Coronary artery (tissue), 2 donors: ENCODE results near the gene HTRA1.

ENCODE experiments used
- DNase-seq: peaks from one replicate; pipeline ENCODE4 v3.0.0-alpha.2; 2017; ENCODE audit warnings: low spot score
- H3K27ac ChIP-seq, 2 donors: fragments of 200-600 bp; sonication (generic); one replicate each; pipeline ENCODE4 v1.5.1; 2016 to 2019
- H3K4me3 ChIP-seq: fragments of 200-600 bp; sonication (generic); 2 replicates; pipeline ENCODE4 v1.5.1; 2016; ENCODE audit warnings: mild to moderate bottlenecking, moderate library complexity
- TF ChIP-seq, protein P1 (sequence below): fragments of 200-600 bp; sonication (generic); IDR thresholded peaks from one replicate; pipeline ENCODE4 v1.5.1; 2019; ENCODE audit warnings: antibody characterized with exemption

The HTRA1 gene

DNA sequence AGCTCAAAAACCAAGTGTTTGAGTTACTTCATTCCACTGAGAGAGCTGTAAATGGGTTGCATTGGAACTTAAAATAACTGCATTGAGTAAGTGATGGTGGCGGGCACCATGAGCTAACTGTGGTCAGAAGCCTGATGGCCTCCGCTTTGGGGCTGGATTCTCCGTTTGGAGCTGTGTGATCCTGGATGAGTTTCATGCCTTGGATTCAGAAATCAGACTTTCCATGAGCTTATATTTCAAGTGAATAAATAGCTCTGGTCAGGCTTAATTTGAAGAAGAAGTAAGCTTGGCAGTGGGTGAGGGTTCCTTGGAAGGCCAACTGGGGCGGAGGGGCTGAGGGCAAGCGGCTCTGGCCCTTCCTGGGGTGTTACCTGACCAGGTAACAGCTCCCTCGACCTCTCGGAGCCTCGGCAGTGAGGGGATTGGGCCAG, 5.6 kb downstream of the HTRA1 start:
- Histone ChIP-seq H3K4me3 (no peak overlapping the region), H3K27ac (no peak overlapping the region)
- DNase-seq = no peak
- TF ChIP-seq, protein P1, sequence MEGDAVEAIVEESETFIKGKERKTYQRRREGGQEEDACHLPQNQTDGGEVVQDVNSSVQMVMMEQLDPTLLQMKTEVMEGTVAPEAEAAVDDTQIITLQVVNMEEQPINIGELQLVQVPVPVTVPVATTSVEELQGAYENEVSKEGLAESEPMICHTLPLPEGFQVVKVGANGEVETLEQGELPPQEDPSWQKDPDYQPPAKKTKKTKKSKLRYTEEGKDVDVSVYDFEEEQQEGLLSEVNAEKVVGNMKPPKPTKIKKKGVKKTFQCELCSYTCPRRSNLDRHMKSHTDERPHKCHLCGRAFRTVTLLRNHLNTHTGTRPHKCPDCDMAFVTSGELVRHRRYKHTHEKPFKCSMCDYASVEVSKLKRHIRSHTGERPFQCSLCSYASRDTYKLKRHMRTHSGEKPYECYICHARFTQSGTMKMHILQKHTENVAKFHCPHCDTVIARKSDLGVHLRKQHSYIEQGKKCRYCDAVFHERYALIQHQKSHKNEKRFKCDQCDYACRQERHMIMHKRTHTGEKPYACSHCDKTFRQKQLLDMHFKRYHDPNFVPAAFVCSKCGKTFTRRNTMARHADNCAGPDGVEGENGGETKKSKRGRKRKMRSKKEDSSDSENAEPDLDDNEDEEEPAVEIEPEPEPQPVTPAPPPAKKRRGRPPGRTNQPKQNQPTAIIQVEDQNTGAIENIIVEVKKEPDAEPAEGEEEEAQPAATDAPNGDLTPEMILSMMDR = no peak

DNA sequence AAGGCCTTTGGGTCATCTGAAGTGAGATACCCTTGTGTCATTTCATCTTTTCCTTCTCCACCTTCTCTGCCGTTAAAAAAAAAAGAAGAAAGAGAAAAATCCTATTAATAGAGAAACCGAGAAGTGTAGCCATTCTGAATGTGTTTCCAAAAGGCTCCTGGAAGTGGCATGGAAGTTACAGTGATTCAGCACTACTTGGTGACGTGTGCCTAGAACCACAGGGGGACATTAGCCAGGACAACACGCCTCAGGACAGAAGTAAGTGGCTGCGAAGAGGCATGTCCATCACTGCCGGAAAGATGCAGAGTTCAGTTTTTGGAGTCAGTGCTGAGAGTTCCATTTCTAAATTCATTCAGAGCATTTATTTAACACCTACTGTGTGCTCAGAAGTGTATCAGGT, 6.3 kb downstream of the HTRA1 start:
- H3K4me3 ChIP-seq = no peak overlapping the region
- no peak for DNase-seq
- TF ChIP-seq, protein P1 = no peak
- no peak overlapping the region for H3K27ac ChIP-seq

DNA sequence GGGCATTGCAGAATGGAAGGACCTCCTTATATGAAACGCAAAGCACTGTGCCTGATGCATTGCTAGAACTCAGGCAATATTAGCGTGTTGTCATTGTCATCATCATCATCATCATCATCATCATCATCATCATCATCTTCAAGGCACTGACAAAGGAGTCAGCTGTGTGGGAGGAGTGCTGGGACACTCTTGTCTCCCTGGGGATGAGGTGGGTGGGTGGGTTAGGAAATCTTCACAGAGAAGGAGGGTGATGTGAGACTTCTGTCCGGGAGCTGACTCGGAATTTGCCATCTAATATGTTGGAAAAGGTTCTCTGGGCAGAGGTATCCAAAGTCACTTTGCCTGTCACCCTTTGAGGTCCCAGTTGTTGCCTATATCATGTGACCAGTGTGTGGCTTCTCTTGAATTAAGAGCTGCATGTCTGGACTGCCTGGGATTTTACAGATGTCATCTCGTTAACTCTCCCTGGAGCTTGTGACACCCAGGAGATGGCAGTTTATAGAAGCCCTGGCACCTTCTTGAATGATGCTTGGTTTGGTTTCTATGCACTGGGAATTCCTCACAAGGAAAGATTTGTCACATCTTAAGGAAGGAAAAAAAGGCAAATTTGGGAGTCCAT, 7.1 kb downstream of the HTRA1 start:
- DNase-seq = no peak
- H3K27ac ChIP-seq = peak overlapping the region in 1 of 2 donors; percentile 57
- TF ChIP-seq, protein P1 = no peak
- no peak overlapping the region for H3K4me3 ChIP-seq

DNA sequence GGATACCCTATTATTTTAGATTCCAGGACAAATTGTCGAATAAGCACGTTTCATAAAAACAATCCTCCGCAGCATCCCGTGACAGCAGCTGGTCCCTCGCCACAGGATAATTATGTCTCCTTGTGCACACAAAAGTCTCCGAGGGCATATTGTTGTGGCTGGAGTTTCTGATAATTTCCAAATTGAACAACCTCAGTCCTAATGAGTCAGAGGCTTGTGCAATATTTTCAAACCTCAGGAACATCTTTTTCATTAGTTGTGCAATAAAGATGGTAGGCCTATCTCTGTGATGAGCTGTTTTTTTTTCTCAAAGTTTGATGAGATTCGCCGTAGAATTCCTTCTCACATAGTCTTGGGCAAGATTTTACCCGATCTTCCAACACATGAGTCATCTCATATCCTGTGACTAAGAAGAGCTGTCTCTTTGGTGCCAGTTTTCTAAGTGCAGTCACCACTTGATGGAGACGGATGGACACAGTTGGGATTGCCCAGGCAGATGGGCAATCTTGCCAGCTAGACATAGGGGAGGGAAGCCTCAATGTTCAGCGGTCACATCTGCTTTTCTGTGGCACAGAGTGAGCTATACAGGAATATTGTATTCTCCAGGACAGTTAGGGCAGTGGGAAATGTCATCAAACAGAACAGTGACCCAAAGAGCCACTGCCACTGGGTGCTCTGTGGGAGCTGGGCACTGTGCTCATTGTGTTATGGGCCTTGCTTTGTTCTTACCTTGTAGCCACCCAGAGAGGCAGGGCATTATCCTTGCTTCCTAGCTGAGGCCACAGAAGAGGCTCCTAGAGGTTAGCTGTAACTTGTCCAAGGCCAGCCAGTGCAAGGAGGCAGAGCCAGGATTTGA, 7.8 kb downstream of the HTRA1 start:
- Histone ChIP-seq H3K4me3 (no peak overlapping the region), H3K27ac (peak overlapping the region in 1 of 2 donors; percentile 84)
- no peak for DNase-seq
- TF ChIP-seq, protein P1 = no peak

DNA sequence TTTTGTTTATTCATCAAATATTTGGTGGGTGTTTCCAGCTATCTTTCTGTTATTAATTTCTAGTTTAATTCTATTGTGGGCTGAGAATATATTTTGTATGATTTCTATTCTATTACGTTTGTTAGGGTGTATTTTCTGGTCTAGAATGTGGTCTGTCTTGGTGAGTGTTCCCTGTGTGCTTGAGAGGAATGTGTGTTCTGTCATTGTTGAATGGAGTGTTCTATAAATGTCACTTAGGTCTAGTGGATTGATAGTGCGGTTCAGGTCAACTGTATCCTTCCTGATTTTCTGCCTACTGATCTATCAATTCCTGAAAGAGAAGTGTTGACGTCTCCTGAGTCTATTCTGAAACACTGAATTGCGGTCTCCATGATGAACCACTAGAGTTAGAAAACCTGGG, 8.5 kb downstream of the HTRA1 start:
- Histone ChIP-seq H3K27ac (no peak overlapping the region), H3K4me3 (no peak overlapping the region)
- DNase-seq = no peak
- TF ChIP-seq, protein P1 = no peak

DNA sequence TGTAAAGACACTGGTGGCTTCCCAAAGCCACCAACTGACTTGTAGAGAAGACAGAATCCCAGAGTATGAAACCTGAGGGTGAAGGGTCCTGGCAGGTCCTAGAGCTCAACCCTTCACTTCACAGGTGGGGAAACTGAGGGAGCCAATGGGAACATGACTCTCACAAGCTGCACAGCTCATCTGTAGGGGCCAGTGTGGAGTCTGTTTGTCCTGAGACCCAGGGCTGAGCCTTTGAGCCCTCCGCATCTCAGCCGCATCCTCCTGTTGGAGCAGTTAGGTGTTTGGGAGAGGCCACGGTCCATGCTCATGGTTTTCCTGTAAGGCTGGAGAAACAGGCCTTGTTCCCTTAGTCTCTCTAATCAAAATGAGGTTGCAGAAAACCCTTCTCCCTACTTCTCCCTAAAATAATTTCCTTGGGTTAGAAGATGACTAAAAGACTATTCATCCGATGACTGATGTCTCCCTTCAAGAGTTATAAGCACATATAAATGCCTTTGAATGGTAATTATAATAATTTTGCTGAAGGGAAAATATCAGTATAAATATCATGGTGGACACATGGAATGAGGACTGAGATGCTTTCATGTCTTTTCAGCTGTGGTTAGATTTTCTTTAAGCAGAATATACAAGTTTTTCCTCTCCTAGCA, 10.3 kb downstream of the HTRA1 start:
- H3K27ac ChIP-seq = no peak overlapping the region

More for the DNA sequence above, 10.3 kb downstream of the HTRA1 start:
- no peak for DNase-seq
- TF ChIP-seq, protein P1 = no peak
- no peak overlapping the region for H3K4me3 ChIP-seq
